WTC11 (cell line): ENCODE data around the gene PKP2. TPM values are rescaled to one million over a fixed set of nuclear protein-coding genes. Genes with fewer than 3 reads are reported as not detected.

Experiments used
- ATAC-seq: fragments of 200-7000 bp; cut with Tn5 transposase; 2 replicates; pipeline ENCODE4 v1.10.0; 2021; ENCODE audit warnings: mild to moderate bottlenecking, moderate library complexity
- CTCF ChIA-PET: fragments of 300-600 bp; sonication (Branson Sonifier 250); formaldehyde crosslinking; loops from one replicate; lab custom pipeline; 2021; ENCODE audit warnings: antibody characterized with exemption; lab: Charles Lee
- POLR2A ChIA-PET: fragments of 350-600 bp; sonication (Branson Sonifier 250); formaldehyde crosslinking; loops from one replicate; lab custom pipeline; 2021; ENCODE audit warnings: antibody characterized with exemption; lab: Charles Lee
- DNase-seq: peaks from one replicate; pipeline ENCODE4 v3.0.0; 2021; ENCODE audit warnings: low spot score
- H3K27ac Mint-ChIP-seq: 2 replicates; pipeline ENCODE4 v1.8.0; 2021; ENCODE audit warnings: mixed read lengths
- H3K27me3 Mint-ChIP-seq: 2 replicates; pipeline ENCODE4 v1.8.0; 2021; ENCODE audit warnings: low read depth, mild to moderate bottlenecking, moderate library complexity, mixed read lengths
- H3K36me3 Mint-ChIP-seq: 2 replicates; pipeline ENCODE4 v1.8.0; 2021; ENCODE audit warnings: mixed read lengths
- H3K4me1 Mint-ChIP-seq: 2 replicates; pipeline ENCODE4 v1.8.0; 2022; ENCODE audit warnings: mixed read lengths
- H3K4me3 Mint-ChIP-seq: 2 replicates; pipeline ENCODE4 v1.8.0; 2021; ENCODE audit warnings: mild to moderate bottlenecking, moderate library complexity, mixed read lengths
- H3K9me3 Mint-ChIP-seq: 2 replicates; pipeline ENCODE4 v1.8.0; 2021; ENCODE audit warnings: mixed read lengths
- ATF1 ChIP-seq: sonication (generic); formaldehyde crosslinking; IDR thresholded peaks from 2 replicates; pipeline ENCODE4 v1.8.1; 2023; ENCODE audit warnings: mild to moderate bottlenecking, moderate library complexity, missing genetic modification reagents
- CTCF ChIP-seq: fragments of 200-600 bp; IDR thresholded peaks from 2 replicates; pipeline ENCODE4 v1.8.0; 2022; ENCODE audit warnings: antibody characterized with exemption
- ETV6 ChIP-seq: sonication (generic); formaldehyde crosslinking; IDR thresholded peaks from 2 replicates; pipeline ENCODE4 v1.8.1; 2022; ENCODE audit warnings: mild to moderate bottlenecking, missing genetic modification reagents
- FOXK1 ChIP-seq: sonication (generic); formaldehyde crosslinking; IDR thresholded peaks from 2 replicates; pipeline ENCODE4 v1.8.0; 2022; ENCODE audit warnings: mild to moderate bottlenecking, moderate library complexity, missing genetic modification reagents
- HMGXB4 ChIP-seq: sonication (generic); formaldehyde crosslinking; IDR thresholded peaks from 2 replicates; pipeline ENCODE4 v1.8.1; 2023; ENCODE audit warnings: mild to moderate bottlenecking, moderate library complexity, missing genetic modification reagents
- JAZF1 ChIP-seq: fragments of 250-450 bp; sonication (Bioruptor Pico); IDR thresholded peaks from 2 replicates; pipeline ENCODE4 v1.9.0; 2021; ENCODE audit warnings: moderate library complexity, mild to moderate bottlenecking, inconsistent platforms
- NFATC4 ChIP-seq: fragments of 250-450 bp; sonication (Bioruptor Pico); IDR thresholded peaks from 2 replicates; pipeline ENCODE4 v1.9.0; 2021; ENCODE audit warnings: mild to moderate bottlenecking
- NFE2L1 ChIP-seq: sonication (generic); formaldehyde crosslinking; IDR thresholded peaks from 2 replicates; pipeline ENCODE4 v1.8.1; 2023; ENCODE audit warnings: missing genetic modification reagents
- NR1H2 ChIP-seq: sonication (generic); formaldehyde crosslinking; IDR thresholded peaks from 2 replicates; pipeline ENCODE4 v1.9.0; 2021; ENCODE audit warnings: mild to moderate bottlenecking, moderate library complexity, missing genetic modification reagents
- OVOL2 ChIP-seq: fragments of 250-450 bp; sonication (Bioruptor Pico); IDR thresholded peaks from 2 replicates; pipeline ENCODE4 v1.9.0; 2021; ENCODE audit warnings: mild to moderate bottlenecking, borderline replicate concordance
- RORB ChIP-seq: fragments of 250-450 bp; sonication (Bioruptor Pico); IDR thresholded peaks from 2 replicates; pipeline ENCODE4 v1.9.0; 2021; ENCODE audit warnings: mild to moderate bottlenecking
- SMAD3 ChIP-seq: sonication (generic); formaldehyde crosslinking; IDR thresholded peaks from 2 replicates; pipeline ENCODE4 v1.8.0; 2022; ENCODE audit warnings: missing genetic modification reagents, mild to moderate bottlenecking, borderline replicate concordance
- SP1 ChIP-seq: sonication (generic); formaldehyde crosslinking; conservative IDR thresholded peaks from 2 replicates; pipeline ENCODE4 v1.8.1; 2022; ENCODE audit warnings: missing genetic modification reagents
- ZMAT4 ChIP-seq: fragments of 250-450 bp; sonication (Bioruptor Pico); IDR thresholded peaks from 2 replicates; pipeline ENCODE4 v1.9.0; 2021; ENCODE audit warnings: mild to moderate bottlenecking
- ZNF423 ChIP-seq: fragments of 250-450 bp; sonication (Bioruptor Pico); IDR thresholded peaks from 2 replicates; pipeline ENCODE4 v2.1.2; 2022; ENCODE audit warnings: mild to moderate bottlenecking, moderate library complexity
- ZNF425 ChIP-seq: fragments of 250-450 bp; sonication (Bioruptor Pico); conservative IDR thresholded peaks from 2 replicates; pipeline ENCODE4 v1.9.0; 2021; ENCODE audit warnings: mild to moderate bottlenecking
- total RNA-seq: library from RNA; stranded (reverse); gene quantifications from 3 replicates; pipeline ENCODE4 v1.2.3, GENCODE V29; 2021
- TF ChIP-seq, protein P1 (sequence below): sonication (generic); formaldehyde crosslinking; IDR thresholded peaks from 2 replicates; pipeline ENCODE4 v1.8.0; 2022; ENCODE audit warnings: missing genetic modification reagents
- TF ChIP-seq, protein P2 (sequence below): sonication (generic); formaldehyde crosslinking; IDR thresholded peaks from 2 replicates; pipeline ENCODE4 v1.8.1; 2023; ENCODE audit warnings: mild to moderate bottlenecking, missing genetic modification reagents, borderline replicate concordance
- TF ChIP-seq, protein P3 (sequence below): sonication (generic); formaldehyde crosslinking; IDR thresholded peaks from 2 replicates; pipeline ENCODE4 v1.8.0; 2023; ENCODE audit warnings: missing genetic modification reagents
- TF ChIP-seq, protein P4 (sequence below): sonication (generic); formaldehyde crosslinking; IDR thresholded peaks from 2 replicates; pipeline ENCODE4 v1.8.1; 2022; ENCODE audit warnings: missing genetic modification reagents, borderline replicate concordance

The PKP2 gene
- total RNA-seq, 1 experiment from 2014 or later: 22.0 TPM

- CTCF ChIA-PET: interaction anchor here (1.3 kb wide), 1 partner anchor 82 kb away, joined by 6 read pairs; the partner anchor contains the start of gene YARS2
- Mint-ChIP-seq H3K27me3 (no peaks in the 10 kb centered on the region), H3K27ac (no peak overlapping the region), H3K4me3 (no peak overlapping the region), H3K9me3 (peaks cover 9% of the 10 kb centered on the region), H3K36me3 (peaks cover 22% of the 10 kb centered on the region), H3K4me1 (peaks cover 33% of the 10 kb centered on the region)
- DNase-seq: no peak
- ATAC-seq: no peak
- POLR2A ChIA-PET: no interaction called here
- TF ChIP-seq, protein P1, sequence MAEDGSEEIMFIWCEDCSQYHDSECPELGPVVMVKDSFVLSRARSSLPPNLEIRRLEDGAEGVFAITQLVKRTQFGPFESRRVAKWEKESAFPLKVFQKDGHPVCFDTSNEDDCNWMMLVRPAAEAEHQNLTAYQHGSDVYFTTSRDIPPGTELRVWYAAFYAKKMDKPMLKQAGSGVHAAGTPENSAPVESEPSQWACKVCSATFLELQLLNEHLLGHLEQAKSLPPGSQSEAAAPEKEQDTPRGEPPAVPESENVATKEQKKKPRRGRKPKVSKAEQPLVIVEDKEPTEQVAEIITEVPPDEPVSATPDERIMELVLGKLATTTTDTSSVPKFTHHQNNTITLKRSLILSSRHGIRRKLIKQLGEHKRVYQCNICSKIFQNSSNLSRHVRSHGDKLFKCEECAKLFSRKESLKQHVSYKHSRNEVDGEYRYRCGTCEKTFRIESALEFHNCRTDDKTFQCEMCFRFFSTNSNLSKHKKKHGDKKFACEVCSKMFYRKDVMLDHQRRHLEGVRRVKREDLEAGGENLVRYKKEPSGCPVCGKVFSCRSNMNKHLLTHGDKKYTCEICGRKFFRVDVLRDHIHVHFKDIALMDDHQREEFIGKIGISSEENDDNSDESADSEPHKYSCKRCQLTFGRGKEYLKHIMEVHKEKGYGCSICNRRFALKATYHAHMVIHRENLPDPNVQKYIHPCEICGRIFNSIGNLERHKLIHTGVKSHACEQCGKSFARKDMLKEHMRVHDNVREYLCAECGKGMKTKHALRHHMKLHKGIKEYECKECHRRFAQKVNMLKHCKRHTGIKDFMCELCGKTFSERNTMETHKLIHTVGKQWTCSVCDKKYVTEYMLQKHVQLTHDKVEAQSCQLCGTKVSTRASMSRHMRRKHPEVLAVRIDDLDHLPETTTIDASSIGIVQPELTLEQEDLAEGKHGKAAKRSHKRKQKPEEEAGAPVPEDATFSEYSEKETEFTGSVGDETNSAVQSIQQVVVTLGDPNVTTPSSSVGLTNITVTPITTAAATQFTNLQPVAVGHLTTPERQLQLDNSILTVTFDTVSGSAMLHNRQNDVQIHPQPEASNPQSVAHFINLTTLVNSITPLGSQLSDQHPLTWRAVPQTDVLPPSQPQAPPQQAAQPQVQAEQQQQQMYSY (CRISPR knock-in tag): no peak
- TF ChIP-seq NR1H2 (CRISPR knock-in tag) (no peak), NFE2L1 (CRISPR knock-in tag) (no peak), RORB (no peak), ATF1 (CRISPR knock-in tag) (no peak), CTCF (no peak), JAZF1 (no peak), HMGXB4 (CRISPR knock-in tag) (no peak), SMAD3 (CRISPR knock-in tag) (no peak)
These were observed 58.6 kb downstream of the PKP2 start for GRCh38 chr12:32837974-32838373.

- no peaks in the 10 kb centered on the region for H3K27me3 Mint-ChIP-seq
- no peak overlapping the region; the same call in 1 of the 2 replicates for H3K27ac Mint-ChIP-seq
- DNase-seq (no peak), ATAC-seq (no peak)
- no peak overlapping the region for H3K4me3 Mint-ChIP-seq
- CTCF ChIA-PET: interaction anchor here (1.3 kb wide), 1 partner anchor 81 kb away, joined by 6 read pairs; the partner anchor contains the start of gene YARS2
- H3K36me3 Mint-ChIP-seq: peaks cover 22% of the 10 kb centered on the region
- H3K4me1 Mint-ChIP-seq: peaks cover 31% of the 10 kb centered on the region
- POLR2A ChIA-PET: no interaction called here
- H3K9me3 Mint-ChIP-seq: peaks cover 9% of the 10 kb centered on the region
- TF ChIP-seq, protein P2, sequence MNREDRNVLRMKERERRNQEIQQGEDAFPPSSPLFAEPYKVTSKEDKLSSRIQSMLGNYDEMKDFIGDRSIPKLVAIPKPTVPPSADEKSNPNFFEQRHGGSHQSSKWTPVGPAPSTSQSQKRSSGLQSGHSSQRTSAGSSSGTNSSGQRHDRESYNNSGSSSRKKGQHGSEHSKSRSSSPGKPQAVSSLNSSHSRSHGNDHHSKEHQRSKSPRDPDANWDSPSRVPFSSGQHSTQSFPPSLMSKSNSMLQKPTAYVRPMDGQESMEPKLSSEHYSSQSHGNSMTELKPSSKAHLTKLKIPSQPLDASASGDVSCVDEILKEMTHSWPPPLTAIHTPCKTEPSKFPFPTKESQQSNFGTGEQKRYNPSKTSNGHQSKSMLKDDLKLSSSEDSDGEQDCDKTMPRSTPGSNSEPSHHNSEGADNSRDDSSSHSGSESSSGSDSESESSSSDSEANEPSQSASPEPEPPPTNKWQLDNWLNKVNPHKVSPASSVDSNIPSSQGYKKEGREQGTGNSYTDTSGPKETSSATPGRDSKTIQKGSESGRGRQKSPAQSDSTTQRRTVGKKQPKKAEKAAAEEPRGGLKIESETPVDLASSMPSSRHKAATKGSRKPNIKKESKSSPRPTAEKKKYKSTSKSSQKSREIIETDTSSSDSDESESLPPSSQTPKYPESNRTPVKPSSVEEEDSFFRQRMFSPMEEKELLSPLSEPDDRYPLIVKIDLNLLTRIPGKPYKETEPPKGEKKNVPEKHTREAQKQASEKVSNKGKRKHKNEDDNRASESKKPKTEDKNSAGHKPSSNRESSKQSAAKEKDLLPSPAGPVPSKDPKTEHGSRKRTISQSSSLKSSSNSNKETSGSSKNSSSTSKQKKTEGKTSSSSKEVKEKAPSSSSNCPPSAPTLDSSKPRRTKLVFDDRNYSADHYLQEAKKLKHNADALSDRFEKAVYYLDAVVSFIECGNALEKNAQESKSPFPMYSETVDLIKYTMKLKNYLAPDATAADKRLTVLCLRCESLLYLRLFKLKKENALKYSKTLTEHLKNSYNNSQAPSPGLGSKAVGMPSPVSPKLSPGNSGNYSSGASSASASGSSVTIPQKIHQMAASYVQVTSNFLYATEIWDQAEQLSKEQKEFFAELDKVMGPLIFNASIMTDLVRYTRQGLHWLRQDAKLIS: no peak
- TF ChIP-seq FOXK1 (CRISPR knock-in tag) (no peak), ZNF425 (no peak), ZNF423 (CRISPR knock-in tag) (no peak), SP1 (CRISPR knock-in tag) (no peak), OVOL2 (CRISPR knock-in tag) (no peak), RORB (no peak), ETV6 (CRISPR knock-in tag) (no peak), NFATC4 (CRISPR knock-in tag) (no peak), ZMAT4 (no peak)
- TF ChIP-seq, protein P3, sequence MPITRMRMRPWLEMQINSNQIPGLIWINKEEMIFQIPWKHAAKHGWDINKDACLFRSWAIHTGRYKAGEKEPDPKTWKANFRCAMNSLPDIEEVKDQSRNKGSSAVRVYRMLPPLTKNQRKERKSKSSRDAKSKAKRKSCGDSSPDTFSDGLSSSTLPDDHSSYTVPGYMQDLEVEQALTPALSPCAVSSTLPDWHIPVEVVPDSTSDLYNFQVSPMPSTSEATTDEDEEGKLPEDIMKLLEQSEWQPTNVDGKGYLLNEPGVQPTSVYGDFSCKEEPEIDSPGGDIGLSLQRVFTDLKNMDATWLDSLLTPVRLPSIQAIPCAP (CRISPR knock-in tag): no peak
- TF ChIP-seq, protein P4, sequence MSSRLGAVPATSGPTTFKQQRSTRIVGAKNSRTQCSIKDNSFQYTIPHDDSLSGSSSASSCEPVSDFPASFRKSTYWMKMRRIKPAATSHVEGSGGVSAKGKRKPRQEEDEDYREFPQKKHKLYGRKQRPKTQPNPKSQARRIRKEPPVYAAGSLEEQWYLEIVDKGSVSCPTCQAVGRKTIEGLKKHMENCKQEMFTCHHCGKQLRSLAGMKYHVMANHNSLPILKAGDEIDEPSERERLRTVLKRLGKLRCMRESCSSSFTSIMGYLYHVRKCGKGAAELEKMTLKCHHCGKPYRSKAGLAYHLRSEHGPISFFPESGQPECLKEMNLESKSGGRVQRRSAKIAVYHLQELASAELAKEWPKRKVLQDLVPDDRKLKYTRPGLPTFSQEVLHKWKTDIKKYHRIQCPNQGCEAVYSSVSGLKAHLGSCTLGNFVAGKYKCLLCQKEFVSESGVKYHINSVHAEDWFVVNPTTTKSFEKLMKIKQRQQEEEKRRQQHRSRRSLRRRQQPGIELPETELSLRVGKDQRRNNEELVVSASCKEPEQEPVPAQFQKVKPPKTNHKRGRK (CRISPR knock-in tag): no peak
These were observed 59.9 kb downstream of the PKP2 start for GRCh38 chr12:32836710-32837109.
